ENCODE measurements around the gene ATG2B.
"Not testable (repeated sequence)": the region's sequence is repeated elsewhere in the genome, so short reads cannot be mapped to it uniquely, and the experiment has no call there.

ATG2B gene

GRCh38 chr14:96247031-96247430 is 116.1 kb downstream of the ATG2B start:
- Histone ChIP-seq H3K27ac (ENCODE audit: low read depth, low read length) (no peak overlapping the region), H3K36me3 (ENCODE audit: control insufficient read depth in 1 of 2, insufficient read depth in 2 of 2, low read length in 2 of 2) (peaks cover 0 to under 1% of the 10 kb centered on the region in 2 donors), H3K9ac (ENCODE audit: low read depth in 1 of 2, low read length in 2 of 2) (no peak overlapping the region), H3K4me1 (ENCODE audit: control insufficient read depth in 1 of 2, insufficient read depth in 2 of 2, low read length in 2 of 2) (peaks cover 0 to 4% of the 10 kb centered on the region in 2 donors), H3K4me3 (ENCODE audit: low read depth in 1 of 2, low read length in 2 of 2) (no peak overlapping the region), H3K27me3 (ENCODE audit: control insufficient read depth in 1 of 2, insufficient read depth in 2 of 2, low read length in 2 of 2) (no peaks in the 10 kb centered on the region), H3K9me3 (ENCODE audit: control insufficient read depth in 1 of 2, low read length in 2 of 2) (no peaks in the 10 kb centered on the region)

- Histone ChIP-seq H3K4me3 (ENCODE audit: low read depth in 1 of 2, low read length in 2 of 2) (no peak overlapping the region), H3K36me3 (ENCODE audit: control insufficient read depth in 1 of 2, insufficient read depth in 2 of 2, low read length in 2 of 2) (peaks cover 0 to 6% of the 10 kb centered on the region in 2 donors), H3K4me1 (ENCODE audit: control insufficient read depth in 1 of 2, insufficient read depth in 2 of 2, low read length in 2 of 2) (peaks cover 0 to 4% of the 10 kb centered on the region in 2 donors), H3K9ac (ENCODE audit: low read depth in 1 of 2, low read length in 2 of 2) (no peak overlapping the region), H3K27ac (ENCODE audit: low read depth, low read length) (no peak overlapping the region), H3K27me3 (ENCODE audit: control insufficient read depth in 1 of 2, insufficient read depth in 2 of 2, low read length in 2 of 2) (no peaks in the 10 kb centered on the region), H3K9me3 (ENCODE audit: control insufficient read depth in 1 of 2, low read length in 2 of 2) (no peaks in the 10 kb centered on the region)
Observed at GRCh38 chr14:96246539-96246847, 116.6 kb downstream of the ATG2B start.

- Histone ChIP-seq H3K9ac (ENCODE audit: low read depth in 1 of 2, low read length in 2 of 2) (no peak overlapping the region), H3K9me3 (ENCODE audit: control insufficient read depth in 1 of 2, low read length in 2 of 2) (no peaks in the 10 kb centered on the region), H3K36me3 (ENCODE audit: control insufficient read depth in 1 of 2, insufficient read depth in 2 of 2, low read length in 2 of 2) (peaks cover 0 to 8% of the 10 kb centered on the region in 2 donors), H3K27me3 (ENCODE audit: control insufficient read depth in 1 of 2, insufficient read depth in 2 of 2, low read length in 2 of 2) (no peaks in the 10 kb centered on the region), H3K27ac (ENCODE audit: low read depth, low read length) (no peak overlapping the region), H3K4me3 (ENCODE audit: low read depth in 1 of 2, low read length in 2 of 2) (no peak overlapping the region), H3K4me1 (ENCODE audit: control insufficient read depth in 1 of 2, insufficient read depth in 2 of 2, low read length in 2 of 2) (peaks cover 1 to 4% of the 10 kb centered on the region in 2 donors)
Observed at GRCh38 chr14:96245710-96246538, 117.2 kb downstream of the ATG2B start.

- H3K9ac ChIP-seq (ENCODE audit: low read depth in 1 of 2, low read length in 2 of 2) = not testable (repeated sequence)
Observed at GRCh38 chr14:96245074-96245473, 118.1 kb downstream of the ATG2B start.

GRCh38 chr14:96243785-96244184 is 119.4 kb downstream of the ATG2B start:
- no peak overlapping the region for H3K27ac ChIP-seq (ENCODE audit: low read depth, low read length)
- peaks cover 20% of the 10 kb centered on the region in 2 donors for H3K4me1 ChIP-seq (ENCODE audit: control insufficient read depth in 1 of 2, insufficient read depth in 2 of 2, low read length in 2 of 2)
- peaks cover 0 to 8% of the 10 kb centered on the region in 2 donors for H3K36me3 ChIP-seq (ENCODE audit: control insufficient read depth in 1 of 2, insufficient read depth in 2 of 2, low read length in 2 of 2)
- no peak overlapping the region for H3K4me3 ChIP-seq (ENCODE audit: low read depth in 1 of 2, low read length in 2 of 2)
- no peaks in the 10 kb centered on the region for H3K9me3 ChIP-seq (ENCODE audit: control insufficient read depth in 1 of 2, low read length in 2 of 2)
- no peak overlapping the region for H3K9ac ChIP-seq (ENCODE audit: low read depth in 1 of 2, low read length in 2 of 2)
- no peaks in the 10 kb centered on the region for H3K27me3 ChIP-seq (ENCODE audit: control insufficient read depth in 1 of 2, insufficient read depth in 2 of 2, low read length in 2 of 2)

More at GRCh38 chr14:96245074-96245473, 118.1 kb downstream of the ATG2B start:
- not testable (repeated sequence) for H3K4me1 ChIP-seq (ENCODE audit: control insufficient read depth in 1 of 2, insufficient read depth in 2 of 2, low read length in 2 of 2); H3K27me3 ChIP-seq (ENCODE audit: control insufficient read depth in 1 of 2, insufficient read depth in 2 of 2, low read length in 2 of 2); H3K9me3 ChIP-seq (ENCODE audit: control insufficient read depth in 1 of 2, low read length in 2 of 2); H3K36me3 ChIP-seq (ENCODE audit: control insufficient read depth in 1 of 2, insufficient read depth in 2 of 2, low read length in 2 of 2); H3K27ac ChIP-seq (ENCODE audit: low read depth, low read length); H3K4me3 ChIP-seq (ENCODE audit: low read depth in 1 of 2, low read length in 2 of 2)

GRCh38 chr14:96242126-96242525 is 121.0 kb downstream of the ATG2B start:
- no peak overlapping the region for H3K4me3 ChIP-seq (ENCODE audit: low read depth in 1 of 2, low read length in 2 of 2)
- H3K36me3 ChIP-seq (ENCODE audit: control insufficient read depth in 1 of 2, insufficient read depth in 2 of 2, low read length in 2 of 2) = peaks cover 0 to 8% of the 10 kb centered on the region in 2 donors
- H3K9me3 ChIP-seq (ENCODE audit: control insufficient read depth in 1 of 2, low read length in 2 of 2) = no peaks in the 10 kb centered on the region
- no peak overlapping the region for H3K9ac ChIP-seq (ENCODE audit: low read depth in 1 of 2, low read length in 2 of 2)
- H3K4me1 ChIP-seq (ENCODE audit: control insufficient read depth in 1 of 2, insufficient read depth in 2 of 2, low read length in 2 of 2) = peaks cover 23 to 25% of the 10 kb centered on the region in 2 donors
- H3K27me3 ChIP-seq (ENCODE audit: control insufficient read depth in 1 of 2, insufficient read depth in 2 of 2, low read length in 2 of 2) = no peaks in the 10 kb centered on the region
- no peak overlapping the region for H3K27ac ChIP-seq (ENCODE audit: low read depth, low read length)

- Histone ChIP-seq H3K9me3 (ENCODE audit: control insufficient read depth in 1 of 2, low read length in 2 of 2) (no peaks in the 10 kb centered on the region), H3K4me1 (ENCODE audit: control insufficient read depth in 1 of 2, insufficient read depth in 2 of 2, low read length in 2 of 2) (peaks cover 26 to 27% of the 10 kb centered on the region in 2 donors), H3K27me3 (ENCODE audit: control insufficient read depth in 1 of 2, insufficient read depth in 2 of 2, low read length in 2 of 2) (no peaks in the 10 kb centered on the region), H3K9ac (ENCODE audit: low read depth in 1 of 2, low read length in 2 of 2) (no peak overlapping the region), H3K4me3 (ENCODE audit: low read depth in 1 of 2, low read length in 2 of 2) (no peak overlapping the region), H3K27ac (ENCODE audit: low read depth, low read length) (no peak overlapping the region), H3K36me3 (ENCODE audit: control insufficient read depth in 1 of 2, insufficient read depth in 2 of 2, low read length in 2 of 2) (peaks cover 0 to 8% of the 10 kb centered on the region in 2 donors)
Observed at GRCh38 chr14:96240641-96241040, 122.5 kb downstream of the ATG2B start.

- peak overlapping the region; percentile 13 to 33 for H3K9ac ChIP-seq (ENCODE audit: low read depth in 1 of 2, low read length in 2 of 2)
- H3K4me3 ChIP-seq (ENCODE audit: low read depth in 1 of 2, low read length in 2 of 2) = peak overlapping the region; percentile 17 to 26
- H3K4me1 ChIP-seq (ENCODE audit: control insufficient read depth in 1 of 2, insufficient read depth in 2 of 2, low read length in 2 of 2) = peaks cover 31 to 32% of the 10 kb centered on the region in 2 donors
- H3K27ac ChIP-seq (ENCODE audit: low read depth, low read length) = peak overlapping the region; percentile 74
- H3K36me3 ChIP-seq (ENCODE audit: control insufficient read depth in 1 of 2, insufficient read depth in 2 of 2, low read length in 2 of 2) = peaks cover 0 to 8% of the 10 kb centered on the region in 2 donors
- no peaks in the 10 kb centered on the region for H3K9me3 ChIP-seq (ENCODE audit: control insufficient read depth in 1 of 2, low read length in 2 of 2)
- no peaks in the 10 kb centered on the region for H3K27me3 ChIP-seq (ENCODE audit: control insufficient read depth in 1 of 2, insufficient read depth in 2 of 2, low read length in 2 of 2)
Observed at GRCh38 chr14:96239711-96240141, 123.4 kb downstream of the ATG2B start.

GRCh38 chr14:96238676-96239265 is 124.4 kb downstream of the ATG2B start:
- peaks cover 0 to 8% of the 10 kb centered on the region in 2 donors for H3K36me3 ChIP-seq (ENCODE audit: control insufficient read depth in 1 of 2, insufficient read depth in 2 of 2, low read length in 2 of 2)
- peak overlapping the region; percentile 74 for H3K27ac ChIP-seq (ENCODE audit: low read depth, low read length)
- peaks cover 34 to 38% of the 10 kb centered on the region in 2 donors for H3K4me1 ChIP-seq (ENCODE audit: control insufficient read depth in 1 of 2, insufficient read depth in 2 of 2, low read length in 2 of 2)
- no peaks in the 10 kb centered on the region for H3K27me3 ChIP-seq (ENCODE audit: control insufficient read depth in 1 of 2, insufficient read depth in 2 of 2, low read length in 2 of 2)
- peak overlapping the region; percentile 17 to 26 for H3K4me3 ChIP-seq (ENCODE audit: low read depth in 1 of 2, low read length in 2 of 2)
- peak overlapping the region in 1 of 2 donors; percentile 13 for H3K9ac ChIP-seq (ENCODE audit: low read depth in 1 of 2, low read length in 2 of 2)
- no peaks in the 10 kb centered on the region for H3K9me3 ChIP-seq (ENCODE audit: control insufficient read depth in 1 of 2, low read length in 2 of 2)

GRCh38 chr14:96237641-96238040 is 125.5 kb downstream of the ATG2B start:
- peaks cover 34 to 37% of the 10 kb centered on the region in 2 donors for H3K4me1 ChIP-seq (ENCODE audit: control insufficient read depth in 1 of 2, insufficient read depth in 2 of 2, low read length in 2 of 2)
- no peak overlapping the region for H3K9ac ChIP-seq (ENCODE audit: low read depth in 1 of 2, low read length in 2 of 2)
- H3K27ac ChIP-seq (ENCODE audit: low read depth, low read length) = no peak overlapping the region
- peaks cover 0 to 8% of the 10 kb centered on the region in 2 donors for H3K36me3 ChIP-seq (ENCODE audit: control insufficient read depth in 1 of 2, insufficient read depth in 2 of 2, low read length in 2 of 2)
- no peaks in the 10 kb centered on the region for H3K27me3 ChIP-seq (ENCODE audit: control insufficient read depth in 1 of 2, insufficient read depth in 2 of 2, low read length in 2 of 2)
- H3K4me3 ChIP-seq (ENCODE audit: low read depth in 1 of 2, low read length in 2 of 2) = no peak overlapping the region
- H3K9me3 ChIP-seq (ENCODE audit: control insufficient read depth in 1 of 2, low read length in 2 of 2) = no peaks in the 10 kb centered on the region

Data from duodenal mucosa (tissue), 2 donors.